Loucy (cell line): Measurements from ENCODE around the gene RHOD.

Experiments
- EZH2phosphoT487 ChIP-seq: fragments of 200-600 bp; IDR thresholded peaks from 2 replicates; pipeline ENCODE4 v1.6.1; 2018; ENCODE audit warnings: antibody characterized with exemption, mild to moderate bottlenecking, moderate library complexity, borderline replicate concordance
- TF ChIP-seq, protein P1 (sequence below): fragments of 200-600 bp; sonication (generic); conservative IDR thresholded peaks from 2 replicates; pipeline ENCODE4 v1.5.1; 2014; ENCODE audit warnings: mild to moderate bottlenecking, antibody characterized with exemption, low read length

DNA sequence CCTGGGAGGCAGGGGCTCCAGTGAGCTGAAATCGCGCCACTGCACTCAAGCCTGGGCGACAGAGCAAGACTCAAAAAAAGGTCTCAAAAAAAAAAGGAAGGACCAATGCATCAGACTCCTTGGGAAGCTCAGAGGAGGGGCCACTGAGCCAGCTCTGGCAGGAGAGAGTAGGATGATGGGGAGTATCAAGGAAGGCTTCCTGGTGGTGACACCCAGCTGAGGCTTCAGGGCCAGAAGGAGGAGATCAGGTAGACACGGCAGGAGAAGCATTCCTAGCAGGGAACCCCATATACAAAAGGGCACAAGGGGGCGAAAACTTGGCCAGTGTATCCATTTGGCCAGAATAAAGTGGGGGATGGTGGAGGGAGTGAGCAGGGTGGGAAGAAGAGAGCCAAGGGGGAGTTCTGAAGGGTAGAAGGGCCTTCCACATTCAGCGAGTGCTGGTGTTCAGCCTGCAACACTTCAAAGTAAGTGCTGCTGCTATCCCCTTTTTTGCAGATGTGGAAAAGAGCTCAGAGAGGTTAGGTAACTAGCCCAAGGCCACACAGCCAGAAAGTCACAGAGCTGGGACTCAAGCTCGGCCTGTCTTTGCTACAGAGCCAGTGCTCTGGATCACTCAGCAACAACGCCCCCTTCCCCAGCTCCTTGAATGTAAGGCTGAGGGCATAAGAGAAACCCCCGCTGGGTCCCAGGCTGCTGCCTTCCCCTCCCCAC lies 5.3 kb upstream of the RHOD start:
- TF ChIP-seq, protein P1, sequence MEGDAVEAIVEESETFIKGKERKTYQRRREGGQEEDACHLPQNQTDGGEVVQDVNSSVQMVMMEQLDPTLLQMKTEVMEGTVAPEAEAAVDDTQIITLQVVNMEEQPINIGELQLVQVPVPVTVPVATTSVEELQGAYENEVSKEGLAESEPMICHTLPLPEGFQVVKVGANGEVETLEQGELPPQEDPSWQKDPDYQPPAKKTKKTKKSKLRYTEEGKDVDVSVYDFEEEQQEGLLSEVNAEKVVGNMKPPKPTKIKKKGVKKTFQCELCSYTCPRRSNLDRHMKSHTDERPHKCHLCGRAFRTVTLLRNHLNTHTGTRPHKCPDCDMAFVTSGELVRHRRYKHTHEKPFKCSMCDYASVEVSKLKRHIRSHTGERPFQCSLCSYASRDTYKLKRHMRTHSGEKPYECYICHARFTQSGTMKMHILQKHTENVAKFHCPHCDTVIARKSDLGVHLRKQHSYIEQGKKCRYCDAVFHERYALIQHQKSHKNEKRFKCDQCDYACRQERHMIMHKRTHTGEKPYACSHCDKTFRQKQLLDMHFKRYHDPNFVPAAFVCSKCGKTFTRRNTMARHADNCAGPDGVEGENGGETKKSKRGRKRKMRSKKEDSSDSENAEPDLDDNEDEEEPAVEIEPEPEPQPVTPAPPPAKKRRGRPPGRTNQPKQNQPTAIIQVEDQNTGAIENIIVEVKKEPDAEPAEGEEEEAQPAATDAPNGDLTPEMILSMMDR: no peak
- TF ChIP-seq EZH2phosphoT487: no peak
